Activated B cell treated with CpG ODN at 0.5 μM for 24 hours (primary cell): Measurements from ENCODE around the gene GRIN1. TPM values are rescaled to one million over a fixed set of nuclear protein-coding genes. Genes with fewer than 3 reads are reported as not detected.

Experiments used
- ATAC-seq: fragments of 200-7000 bp; cut with Tn5 transposase; one replicate; pipeline ENCODE4 v1.10.0; 2021; ENCODE audit warnings: low read depth, mild to moderate bottlenecking, moderate library complexity
- CTCF ChIA-PET: fragments of 350-600 bp; sonication (Branson Sonifier 250); formaldehyde crosslinking; loops from one replicate; lab custom pipeline; 2021; ENCODE audit warnings: antibody characterized with exemption; lab: Charles Lee
- POLR2A ChIA-PET: fragments of 350-600 bp; sonication (Branson Sonifier 250); formaldehyde crosslinking; loops from one replicate; lab custom pipeline; 2021; ENCODE audit warnings: antibody characterized with exemption; lab: Charles Lee
- DNase-seq: peaks from one replicate; pipeline ENCODE4 v3.0.0; 2022
- H3K27ac Mint-ChIP-seq: one replicate; pipeline ENCODE4 v1.8.0; 2020; ENCODE audit warnings: mixed read lengths
- H3K27me3 Mint-ChIP-seq: one replicate; pipeline ENCODE4 v1.8.0; 2021; ENCODE audit warnings: mixed read lengths
- H3K36me3 Mint-ChIP-seq: one replicate; pipeline ENCODE4 v1.8.0; 2021; ENCODE audit warnings: low read depth, mixed read lengths
- H3K4me1 Mint-ChIP-seq: one replicate; pipeline ENCODE4 v1.8.0; 2021; ENCODE audit warnings: mixed read lengths
- H3K4me3 Mint-ChIP-seq: one replicate; pipeline ENCODE4 v1.8.0; 2020; ENCODE audit warnings: mild to moderate bottlenecking, mixed read lengths
- H3K9me3 Mint-ChIP-seq: one replicate; pipeline ENCODE4 v1.8.0; 2020; ENCODE audit warnings: mixed read lengths
- intact Hi-C: fragments of 100-400 bp; cut with micrococcal nuclease; formaldehyde crosslinking; loops from one replicate; pipeline ENCODE4 v1.15.1; 2024
- total RNA-seq: library from RNA; stranded (reverse); gene quantifications from 2 replicates; pipeline ENCODE4 v1.2.3, GENCODE V29; 2022
- TF ChIP-seq, protein P1 (sequence below): fragments of 200-600 bp; IDR thresholded peaks from one replicate; pipeline ENCODE4 v1.8.0; 2022; ENCODE audit warnings: antibody characterized with exemption, mild to moderate bottlenecking

GRIN1 gene
- total RNA-seq, 1 donor from 2014 or later: 0.22 TPM

DNA sequence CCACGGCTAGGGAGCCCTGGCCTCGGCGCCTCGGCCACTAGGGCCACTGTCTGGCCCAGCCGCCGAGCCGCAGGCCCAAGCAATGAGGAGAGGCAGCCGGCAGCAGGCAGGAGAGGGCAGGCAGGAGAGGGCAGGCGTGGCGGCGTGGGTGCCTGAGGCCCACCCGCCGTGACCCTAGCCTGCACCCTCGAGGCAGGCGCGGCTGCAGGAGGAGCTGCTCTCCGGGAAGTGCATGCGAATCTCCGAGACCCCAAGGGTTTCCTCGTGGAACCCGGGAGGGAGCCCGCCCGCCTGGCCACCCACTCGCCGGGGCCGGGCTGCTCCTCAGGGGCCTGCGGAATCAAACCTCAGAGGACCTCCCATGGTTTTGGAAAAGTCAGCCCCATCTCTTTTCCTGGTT lies 9.3 kb downstream of the GRIN1 start:
- Mint-ChIP-seq H3K4me3 (no peak overlapping the region), H3K36me3 (no peaks in the 10 kb centered on the region), H3K27me3 (peaks cover 14% of the 10 kb centered on the region), H3K4me1 (peaks cover 14% of the 10 kb centered on the region), H3K27ac (no peak overlapping the region), H3K9me3 (no peaks in the 10 kb centered on the region)
- TF ChIP-seq, protein P1, sequence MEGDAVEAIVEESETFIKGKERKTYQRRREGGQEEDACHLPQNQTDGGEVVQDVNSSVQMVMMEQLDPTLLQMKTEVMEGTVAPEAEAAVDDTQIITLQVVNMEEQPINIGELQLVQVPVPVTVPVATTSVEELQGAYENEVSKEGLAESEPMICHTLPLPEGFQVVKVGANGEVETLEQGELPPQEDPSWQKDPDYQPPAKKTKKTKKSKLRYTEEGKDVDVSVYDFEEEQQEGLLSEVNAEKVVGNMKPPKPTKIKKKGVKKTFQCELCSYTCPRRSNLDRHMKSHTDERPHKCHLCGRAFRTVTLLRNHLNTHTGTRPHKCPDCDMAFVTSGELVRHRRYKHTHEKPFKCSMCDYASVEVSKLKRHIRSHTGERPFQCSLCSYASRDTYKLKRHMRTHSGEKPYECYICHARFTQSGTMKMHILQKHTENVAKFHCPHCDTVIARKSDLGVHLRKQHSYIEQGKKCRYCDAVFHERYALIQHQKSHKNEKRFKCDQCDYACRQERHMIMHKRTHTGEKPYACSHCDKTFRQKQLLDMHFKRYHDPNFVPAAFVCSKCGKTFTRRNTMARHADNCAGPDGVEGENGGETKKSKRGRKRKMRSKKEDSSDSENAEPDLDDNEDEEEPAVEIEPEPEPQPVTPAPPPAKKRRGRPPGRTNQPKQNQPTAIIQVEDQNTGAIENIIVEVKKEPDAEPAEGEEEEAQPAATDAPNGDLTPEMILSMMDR: no peak
- DNase-seq (no peak), ATAC-seq (no peak)
- POLR2A ChIA-PET: interaction anchor here (1.2 kb wide), 1 partner anchor 11 kb away, joined by 3 read pairs; no protein-coding TSS in a partner anchor
- CTCF ChIA-PET: no interaction called here
- intact Hi-C loops: no loop called here

DNA sequence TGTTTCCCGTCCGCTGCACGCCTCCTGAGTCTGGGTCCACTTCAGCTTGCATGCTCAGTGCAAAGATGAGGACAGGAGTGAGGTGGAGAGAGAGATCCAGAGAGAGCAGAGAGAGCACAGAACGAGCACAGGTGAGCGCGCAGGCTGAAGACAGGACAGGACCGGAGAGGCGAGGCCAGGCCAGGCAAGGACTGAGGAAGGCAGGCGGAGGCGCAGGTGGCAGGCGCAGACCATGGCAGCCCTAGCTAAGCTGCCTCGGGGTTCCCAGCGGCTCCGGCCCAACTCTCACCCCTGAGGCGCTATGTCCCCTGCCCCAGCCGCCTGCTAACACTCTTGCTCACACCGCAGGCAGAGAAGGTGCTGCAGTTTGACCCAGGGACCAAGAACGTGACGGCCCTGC lies 9.7 kb downstream of the GRIN1 start:
- intact Hi-C loops: no loop called here
- Mint-ChIP-seq H3K36me3 (no peaks in the 10 kb centered on the region), H3K27me3 (peaks cover 10% of the 10 kb centered on the region), H3K4me3 (no peak overlapping the region), H3K4me1 (peaks cover 14% of the 10 kb centered on the region), H3K9me3 (no peaks in the 10 kb centered on the region), H3K27ac (no peak overlapping the region)
- no peak for ATAC-seq
- TF ChIP-seq, protein P1: no peak
- POLR2A ChIA-PET: interaction anchor here (0.6 to 1.2 kb wide), 2 partner anchors 12 to 229 kb away, joined by 3 to 5 read pairs; no protein-coding TSS in a partner anchor
- CTCF ChIA-PET: no interaction called here
- DNase-seq: no peak

DNA sequence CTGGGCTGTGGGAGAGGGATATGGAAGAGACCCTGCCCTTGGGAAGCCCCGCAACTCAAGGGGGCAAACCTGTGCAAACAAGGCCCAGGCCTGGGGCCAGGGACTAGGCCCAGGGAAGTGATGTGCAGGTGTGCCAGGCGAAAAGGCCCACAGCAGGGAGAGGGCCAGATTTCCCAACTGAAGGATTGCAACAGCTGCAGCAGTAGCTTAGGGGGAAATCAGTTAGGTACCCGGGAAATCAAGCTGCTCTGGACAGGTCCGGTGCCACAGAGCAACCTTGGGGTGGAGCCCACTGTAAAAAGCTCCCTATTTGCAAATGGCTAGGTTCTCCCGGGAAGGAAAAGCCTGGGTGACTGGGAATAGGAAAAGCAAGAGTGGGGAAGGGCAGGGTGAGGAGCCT lies 10.4 kb downstream of the GRIN1 start:
- peaks cover 14% of the 10 kb centered on the region for H3K4me1 Mint-ChIP-seq
- DNase-seq: no peak
- no peak overlapping the region for H3K27ac Mint-ChIP-seq
- intact Hi-C loops: no loop called here
- POLR2A ChIA-PET: interaction anchor here (0.6 to 3.1 kb wide), 3 partner anchors 17 to 230 kb away, joined by 3 to 76 read pairs (median 5); no protein-coding TSS in a partner anchor
- no peaks in the 10 kb centered on the region for H3K9me3 Mint-ChIP-seq
- no peak for ATAC-seq
- no peaks in the 10 kb centered on the region for H3K36me3 Mint-ChIP-seq
- TF ChIP-seq, protein P1: no peak
- no peak overlapping the region for H3K4me3 Mint-ChIP-seq
- H3K27me3 Mint-ChIP-seq: peaks cover 6% of the 10 kb centered on the region
- CTCF ChIA-PET: interaction anchor here (0.6 to 1.1 kb wide), 2 partner anchors 13 to 14 kb away, joined by 3 read pairs; no protein-coding TSS in a partner anchor

DNA sequence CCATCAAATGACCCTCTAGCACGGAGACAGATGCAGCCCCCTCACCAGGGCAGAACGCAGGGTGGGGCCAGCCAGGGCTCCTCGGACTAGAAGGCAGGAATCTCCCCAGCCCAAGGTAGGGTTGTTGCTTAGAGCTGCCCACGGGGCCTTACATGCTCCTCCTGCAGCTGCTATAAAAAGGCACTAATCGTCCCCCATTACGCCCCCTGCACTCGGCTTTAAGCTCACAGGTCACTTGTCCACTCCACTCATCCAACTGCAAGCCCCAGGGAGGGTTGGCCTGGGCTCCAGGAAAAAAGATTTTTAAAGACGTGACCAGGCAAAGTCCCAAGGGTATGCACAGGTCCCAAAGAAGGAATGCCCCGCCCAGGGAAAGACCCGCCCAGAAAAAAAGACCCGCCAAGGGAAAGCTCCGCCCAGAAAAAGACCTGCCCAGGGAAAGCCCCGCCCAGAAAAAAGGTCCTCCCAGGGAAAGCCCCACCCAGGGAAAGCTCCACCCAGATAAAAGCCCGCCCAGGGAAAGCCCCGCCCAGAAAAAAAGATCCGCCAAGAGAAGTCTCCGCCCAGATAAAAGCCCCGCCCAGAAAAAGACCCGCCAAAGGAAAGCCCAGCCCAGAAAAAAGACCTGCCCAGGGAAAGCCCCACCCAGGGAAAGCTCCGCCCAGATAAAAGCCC lies 11.1 kb downstream of the GRIN1 start:
- H3K27ac Mint-ChIP-seq: peak overlapping the region; percentile 30
- ATAC-seq: no peak
- intact Hi-C loops: loop anchor here (2.0 kb wide), 4 partner anchors 63 to 157 kb away; partner anchors contain the start of genes MAN1B1, PAXX and RNF208
- peaks cover 8% of the 10 kb centered on the region for H3K27me3 Mint-ChIP-seq
- no peak for DNase-seq
- TF ChIP-seq, protein P1: no peak
- H3K36me3 Mint-ChIP-seq: no peaks in the 10 kb centered on the region
- no peaks in the 10 kb centered on the region for H3K9me3 Mint-ChIP-seq
- CTCF ChIA-PET: interaction anchor here (1.1 kb wide), 1 partner anchor 13 kb away, joined by 3 read pairs; no protein-coding TSS in a partner anchor
- peaks cover 14% of the 10 kb centered on the region for H3K4me1 Mint-ChIP-seq
- no peak overlapping the region for H3K4me3 Mint-ChIP-seq
- POLR2A ChIA-PET: interaction anchor here (0.6 to 3.1 kb wide), 12 partner anchors 11 to 91 kb away, joined by 3 to 76 read pairs (median 14); partner anchors contain the start of genes ANAPC2, GRIN1, MAN1B1 and SSNA1
